Right lobe of liver (tissue), 6 donors: ENCODE data around the gene UBE3C. TPM values are rescaled to one million over a fixed set of nuclear protein-coding genes. Genes with fewer than 3 reads are reported as not detected.

Source experiments
- ATAC-seq, 4 donors: fragments of 200-7000 bp; cut with Tn5 transposase; one replicate each; pipeline ENCODE4 v1.9.1; 2020; ENCODE audit warnings: mild to moderate bottlenecking in 4 of 4, moderate library complexity in 4 of 4
- DNase-seq, 3 donors: peaks; one replicate each; pipeline ENCODE4 v3.0.0-alpha.2; 2020
- H3K27ac ChIP-seq, 3 donors: fragments of 200-600 bp; one replicate each; pipeline ENCODE4 v1.8.0; 2022
- H3K27me3 ChIP-seq, 2 donors: fragments of 200-600 bp; one replicate each; pipeline ENCODE4 v1.8.0; 2022
- H3K36me3 ChIP-seq, 4 donors: fragments of 200-600 bp; sonication (generic) in 1 of 4; one replicate each; pipeline versions ENCODE4 v1.5.1 to v1.8.0; 2017 to 2022; ENCODE audit warnings: control low read depth in 1 of 4
- H3K4me1 ChIP-seq, 4 donors: fragments of 200-600 bp; sonication (generic) in 1 of 4; one replicate each; pipeline versions ENCODE4 v1.5.1 to v1.8.0; 2017 to 2022; ENCODE audit warnings: control low read depth in 1 of 4
- H3K4me3 ChIP-seq, 3 donors: fragments of 200-600 bp; one replicate each; pipeline ENCODE4 v1.8.0; 2022
- H3K9me3 ChIP-seq, 4 donors: fragments of 200-600 bp; sonication (generic) in 1 of 4; one replicate each; pipeline versions ENCODE4 v1.5.1 to v1.8.0; 2017 to 2022; ENCODE audit warnings: control low read depth in 1 of 4
- CTCF ChIP-seq, 4 donors: fragments of 200-600 bp in 3 of 4; fragments of 450-650 bp in 1 of 4; IDR thresholded peaks; one replicate each; pipeline versions ENCODE4 v1.5.1 to v1.8.0; 2016 to 2022; ENCODE audit warnings: antibody characterized with exemption in 4 of 4, mild to moderate bottlenecking in 2 of 4
- POLR2A ChIP-seq: fragments of 450-650 bp; IDR thresholded peaks from one replicate; pipeline ENCODE4 v1.6.1; 2017; ENCODE audit warnings: antibody characterized with exemption, mild to moderate bottlenecking
- WGBS: methylation state at CpG from one replicate; pipeline ENCODE4 v1.1.6; 2018; ENCODE audit warnings: low coverage, low lambda C conversion rate; ENCODE audit not compliant: insufficient coverage; ENCODE audit errors: missing lambda C conversion rate; 5-methylcytosine and 5-hydroxymethylcytosine counted together
- intact Hi-C, 2 donors: fragments of 100-400 bp; cut with DNase I; formaldehyde crosslinking; loops; one replicate each; pipeline versions ENCODE4 v1.11.2 to v1.14.1; 2022
- total RNA-seq, 6 experiments: library from RNA; depleted of rRNA in 2 of 6; stranded (reverse); fragments of >200 nt in 2 of 6; fragmentation: NEBNext Ultra II Directional in 3 of 6; extraction: Animal tissue kit (Norgen Biotek cat#: 25700) in 3 of 6; gene quantifications; one replicate each; pipeline versions ENCODE4 v1.1.0 to v1.2.4, GENCODE V29; 2016 to 2023
- donor health status: DM: no; HTN: yes; CAD: no.
- donor health status: DM: no; HTN: no; CAD: no.
- donor health status: DM: no; HTN: no; CAD: no.
- donor health status: DM: no; HTN: yes; CAD: no.
- donor health status: DM: no; HTN: yes; CAD: no.

The UBE3C gene
- total RNA-seq, 6 experiments from 2014 or later, result 28.3 to 48.1 (median 31.9) TPM

DNA sequence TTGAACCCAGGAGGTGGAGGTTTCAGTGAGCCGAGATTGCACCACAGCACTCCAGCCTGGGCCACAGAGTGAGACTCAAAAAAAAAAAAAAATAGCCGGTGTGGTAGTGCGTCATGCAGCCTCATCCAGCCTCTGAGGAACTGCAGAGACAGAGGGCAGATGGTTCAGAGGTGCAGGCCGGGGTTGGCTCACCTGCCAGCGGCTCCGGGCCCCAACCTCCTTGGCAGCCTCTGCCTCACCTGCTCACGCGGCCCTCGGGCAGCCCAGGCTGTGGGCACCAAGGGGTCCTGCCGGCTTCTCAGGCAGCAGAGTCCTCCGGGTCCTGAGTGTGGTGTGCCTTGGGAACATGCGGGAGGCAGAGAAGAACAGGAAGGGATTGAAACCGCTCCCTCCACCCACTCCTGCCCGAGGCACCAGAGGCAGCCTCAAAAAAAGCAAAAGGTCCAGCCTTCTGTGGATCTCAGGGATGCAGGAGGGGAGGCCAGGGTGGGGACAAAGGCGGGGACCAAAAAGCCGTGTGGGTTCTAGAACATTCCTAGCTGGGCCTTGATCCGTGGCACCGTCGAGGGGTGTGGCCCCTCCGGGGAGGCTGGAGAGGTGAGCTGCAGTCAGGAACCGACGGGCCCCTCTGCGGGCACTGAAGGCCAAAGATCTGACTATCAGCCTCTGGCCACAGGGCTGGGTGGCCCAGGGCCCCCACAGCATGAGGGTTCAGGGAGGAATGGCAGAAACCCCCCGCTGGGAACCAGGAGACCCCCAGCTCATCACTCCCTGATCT lies 142.7 kb downstream of the UBE3C start:
- intact Hi-C loops, result no loop called here
- H3K9me3 ChIP-seq, result no peaks in the 10 kb centered on the region
- H3K27me3 ChIP-seq, result no peaks in the 10 kb centered on the region
- TF ChIP-seq CTCF (IDR thresholded peaks at IDR 0.05) (no peak), POLR2A (no peak)
- ATAC-seq (no peak), DNase-seq (peak in 1 of 3 donors; percentile 41)
- 93% methylated on average over 9 of the region's 24 CpGs for WGBS
- H3K4me1 ChIP-seq, result peaks cover 0 to 9% (median 0%) of the 10 kb centered on the region in 4 donors
- H3K27ac ChIP-seq, result no peak overlapping the region
- no peak overlapping the region for H3K4me3 ChIP-seq
- H3K36me3 ChIP-seq, result no peaks in the 10 kb centered on the region

DNA sequence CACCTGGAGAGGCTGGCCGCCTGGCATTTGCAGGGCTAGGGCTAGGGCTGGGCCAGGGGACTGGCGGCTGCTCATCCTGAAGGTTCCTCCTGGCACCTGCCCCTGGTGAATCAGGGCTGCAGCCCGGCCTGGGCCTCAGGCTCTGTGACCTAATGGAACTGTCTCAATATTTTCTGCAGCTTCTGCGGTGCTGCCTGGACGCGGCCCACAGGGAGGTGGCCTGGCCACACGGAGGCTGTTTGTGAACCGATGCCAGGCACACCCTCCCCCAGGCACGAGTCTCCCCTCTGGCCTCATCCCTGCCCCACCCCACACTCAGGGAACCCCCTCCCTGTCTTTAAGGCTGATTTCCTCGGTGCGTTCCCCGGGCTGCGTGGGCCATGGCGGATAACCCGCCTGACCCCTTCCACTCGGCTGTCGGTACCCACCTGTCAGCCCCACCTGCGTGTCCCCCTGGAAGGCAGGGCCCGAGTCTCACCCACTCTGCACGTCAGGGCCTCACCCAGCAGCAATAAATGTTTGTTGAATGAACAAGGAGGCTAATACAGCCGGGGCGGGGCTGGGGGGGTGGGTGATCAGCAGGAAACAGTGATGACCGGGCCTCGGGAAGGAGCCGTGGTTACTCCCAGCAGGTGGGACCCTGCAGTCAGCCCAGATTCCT lies 143.5 kb downstream of the UBE3C start:
- DNase-seq, result peak in 1 of 3 donors; percentile 38
- 69% methylated on average over 14 of the region's 25 CpGs for WGBS

DNA sequence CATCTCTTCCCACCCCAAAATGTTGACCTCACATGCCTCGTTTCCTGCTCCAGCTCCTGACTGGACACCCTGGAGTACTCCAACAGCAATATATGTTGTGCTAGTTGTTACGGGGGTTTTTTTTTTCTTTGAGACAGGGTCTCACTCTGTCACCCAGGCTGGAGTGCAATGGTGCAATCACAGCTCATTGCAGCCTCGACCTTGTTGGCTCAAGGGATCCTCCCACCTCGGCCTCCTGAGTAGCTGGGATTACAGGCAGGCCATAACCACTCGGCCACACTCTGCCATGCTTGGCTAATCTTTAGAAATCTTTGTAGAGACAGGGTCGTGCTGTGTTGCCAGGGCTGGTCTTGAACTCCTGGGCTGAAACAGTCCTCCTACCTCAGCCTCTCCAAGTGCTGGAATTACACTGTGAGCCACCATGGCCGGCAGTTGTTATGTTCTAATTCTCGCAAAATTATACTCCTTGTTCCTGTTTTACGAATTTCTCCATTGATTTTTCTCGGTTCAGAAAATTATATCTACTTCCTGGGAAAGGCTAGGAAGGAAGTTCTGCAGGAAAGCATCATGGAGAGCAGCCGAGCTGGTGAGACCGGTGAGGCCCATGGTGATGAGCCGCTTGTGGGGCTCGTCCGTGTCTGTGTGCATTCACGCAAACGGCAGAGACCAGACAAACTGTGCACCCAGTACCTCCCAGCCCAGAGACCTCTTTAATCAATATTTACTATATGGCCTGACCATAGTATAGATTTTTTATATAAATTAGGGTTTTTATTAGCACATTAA lies 145.7 kb downstream of the UBE3C start:
- 88% methylated on average over 15 of the region's 17 CpGs for WGBS
- Histone ChIP-seq H3K27ac (no peak overlapping the region), H3K4me3 (no peak overlapping the region), H3K27me3 (no peaks in the 10 kb centered on the region), H3K4me1 (peaks cover 0 to 5% (median 0%) of the 10 kb centered on the region in 4 donors), H3K9me3 (no peaks in the 10 kb centered on the region), H3K36me3 (no peaks in the 10 kb centered on the region)
- TF ChIP-seq CTCF (IDR thresholded peaks at IDR 0.05) (no peak), POLR2A (no peak)
- DNase-seq (no peak), ATAC-seq (no peak)
- intact Hi-C loops, result no loop called here

More for the DNA sequence above, 143.5 kb downstream of the UBE3C start:
- Histone ChIP-seq H3K27ac (no peak overlapping the region), H3K4me1 (peaks cover 0 to 9% (median 0%) of the 10 kb centered on the region in 4 donors), H3K36me3 (no peaks in the 10 kb centered on the region), H3K27me3 (no peaks in the 10 kb centered on the region), H3K4me3 (no peak overlapping the region), H3K9me3 (no peaks in the 10 kb centered on the region)
- intact Hi-C loops, result no loop called here
- TF ChIP-seq POLR2A, result no peak
- no peak for TF ChIP-seq CTCF (IDR thresholded peaks at IDR 0.05)
- no peak for ATAC-seq

- Histone ChIP-seq H3K27me3 (no peaks in the 10 kb centered on the region), H3K9me3 (no peaks in the 10 kb centered on the region), H3K4me1 (no peaks in the 10 kb centered on the region), H3K36me3 (no peaks in the 10 kb centered on the region), H3K27ac (no peak overlapping the region), H3K4me3 (no peak overlapping the region)
- 77% methylated on average over 7 of the region's 29 CpGs for WGBS
- ATAC-seq, result no peak
- no peak for TF ChIP-seq CTCF (IDR thresholded peaks at IDR 0.05)
- no peak for TF ChIP-seq POLR2A
- intact Hi-C loops, result no loop called here
- no peak for DNase-seq
These were observed 152.8 kb downstream of the UBE3C start for GRCh38 chr7:157291404-157292080.
